ENCODE data around the gene PLOD3. TPM values are rescaled to one million over a fixed set of nuclear protein-coding genes. Genes with fewer than 3 reads are reported as not detected.

Gene PLOD3
- total and polyA plus RNA-seq, 2 donors (not counting 3 experiments of a cell fraction or from before 2014, with no cell fraction given): 143 to 170 TPM

DNA sequence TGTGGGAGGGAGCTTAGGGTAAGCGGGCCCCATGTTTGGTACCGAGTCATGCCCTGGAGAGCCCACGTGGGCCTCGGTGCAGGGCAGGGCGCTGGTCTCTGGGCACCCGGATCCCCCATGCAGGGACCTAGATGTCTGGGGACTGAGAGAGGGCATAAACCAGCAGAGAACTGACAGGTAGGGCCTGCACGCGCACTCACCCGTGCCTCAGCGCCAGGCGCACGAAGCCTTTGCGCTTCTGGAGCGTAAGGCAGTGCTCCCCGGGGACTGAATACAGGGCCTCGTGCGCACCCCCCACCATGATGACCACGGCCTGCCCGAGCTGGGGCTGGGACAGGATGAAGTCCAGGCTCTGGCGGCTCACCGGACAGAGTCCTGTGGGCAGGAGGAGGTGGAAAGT is 19.4 kb downstream of the PLOD3 start:
- peaks cover 23 to 27% of the 10 kb centered on the region in 2 experiments for H3K27me3 ChIP-seq (ENCODE audit: control insufficient read depth in 2 of 2, insufficient read depth in 2 of 2, low read length in 2 of 2)
- no peaks in the 10 kb centered on the region for H3K36me3 ChIP-seq (ENCODE audit: control insufficient read depth in 2 of 2, extremely low read depth in 1 of 2, insufficient read depth in 2 of 2, low read length in 2 of 2)
- intact Hi-C loops (cut with micrococcal nuclease): no loop called here
- BruUV-seq (replicated peaks): no TSS peak
- CTCF ChIA-PET: no interaction called here
- H3K79me2 ChIP-seq (ENCODE audit: control insufficient read depth, insufficient read depth, low read length): no peaks in the 10 kb centered on the region
- dilution Hi-C loops (cut with MboI; ENCODE audit: extremely low pct_ligation_motif_present, low sequenced_read_pairs): no loop called here
- FAIRE-seq (no peak), DNase-seq (ENCODE audit: low read depth, low spot score) (no peak)
- H3K9me1 ChIP-seq (replicated peaks; ENCODE audit: control insufficient read depth, extremely low read depth, insufficient read depth, low read length): no peaks in the 10 kb centered on the region
- H3K27ac ChIP-seq (ENCODE audit: insufficient read depth, low read depth, low read length): no peak overlapping the region
- H3K4me3 ChIP-seq (replicated peaks in 1 of 3; ENCODE audit: insufficient read depth in 1 of 3, low read depth in 1 of 3, low read length in 3 of 3): no peak overlapping the region
- H4K20me1 ChIP-seq (replicated peaks; ENCODE audit: control insufficient read depth, extremely low read depth, insufficient read depth, low read length): no peaks in the 10 kb centered on the region
- H3K9me3 ChIP-seq (replicated peaks; ENCODE audit: control insufficient read depth, insufficient read depth, low read length): no peaks in the 10 kb centered on the region
- no peak overlapping the region for H3K9ac ChIP-seq (replicated peaks; ENCODE audit: extremely low read depth, insufficient read depth, low read length)
- H3K4me1 ChIP-seq (ENCODE audit: control insufficient read depth, extremely low read depth, insufficient read depth, low read length): peaks cover 5% of the 10 kb centered on the region
- no peak overlapping the region for H2AFZ ChIP-seq (ENCODE audit: low read depth, low read length)
- POLR2A ChIA-PET: no interaction called here
- no peak overlapping the region for H3K4me2 ChIP-seq (ENCODE audit: insufficient read depth, low read length)
- TF ChIP-seq GATA2 (IDR thresholded peaks at IDR 0.05; ENCODE audit: insufficient read depth, insufficient read length, low read depth, low read length) (no peak), POLR2A (IDR thresholded peaks at IDR 0.05; ENCODE audit: low read depth, low read length) (no peak), JUN (IDR thresholded peaks at IDR 0.05; ENCODE audit: borderline replicate concordance, insufficient read depth, insufficient read length, low read depth) (no peak), MYC (IDR thresholded peaks at IDR 0.05; ENCODE audit: low read depth, low read length) (no peak), POLR2AphosphoS5 (IDR thresholded peaks at IDR 0.05; ENCODE audit: insufficient read depth, low read depth, low read length) (no peak), FOS (IDR thresholded peaks at IDR 0.05; ENCODE audit: borderline replicate concordance, insufficient read depth, low read length) (no peak), EZH2 (IDR thresholded peaks at IDR 0.05; ENCODE audit: borderline replicate concordance, low read depth, low read length, severe bottlenecking) (no peak)
- TF ChIP-seq, protein P1, sequence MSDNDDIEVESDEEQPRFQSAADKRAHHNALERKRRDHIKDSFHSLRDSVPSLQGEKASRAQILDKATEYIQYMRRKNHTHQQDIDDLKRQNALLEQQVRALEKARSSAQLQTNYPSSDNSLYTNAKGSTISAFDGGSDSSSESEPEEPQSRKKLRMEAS (IDR thresholded peaks at IDR 0.05; ENCODE audit: insufficient read depth, insufficient read length): no peak
- TF ChIP-seq, protein P2, sequence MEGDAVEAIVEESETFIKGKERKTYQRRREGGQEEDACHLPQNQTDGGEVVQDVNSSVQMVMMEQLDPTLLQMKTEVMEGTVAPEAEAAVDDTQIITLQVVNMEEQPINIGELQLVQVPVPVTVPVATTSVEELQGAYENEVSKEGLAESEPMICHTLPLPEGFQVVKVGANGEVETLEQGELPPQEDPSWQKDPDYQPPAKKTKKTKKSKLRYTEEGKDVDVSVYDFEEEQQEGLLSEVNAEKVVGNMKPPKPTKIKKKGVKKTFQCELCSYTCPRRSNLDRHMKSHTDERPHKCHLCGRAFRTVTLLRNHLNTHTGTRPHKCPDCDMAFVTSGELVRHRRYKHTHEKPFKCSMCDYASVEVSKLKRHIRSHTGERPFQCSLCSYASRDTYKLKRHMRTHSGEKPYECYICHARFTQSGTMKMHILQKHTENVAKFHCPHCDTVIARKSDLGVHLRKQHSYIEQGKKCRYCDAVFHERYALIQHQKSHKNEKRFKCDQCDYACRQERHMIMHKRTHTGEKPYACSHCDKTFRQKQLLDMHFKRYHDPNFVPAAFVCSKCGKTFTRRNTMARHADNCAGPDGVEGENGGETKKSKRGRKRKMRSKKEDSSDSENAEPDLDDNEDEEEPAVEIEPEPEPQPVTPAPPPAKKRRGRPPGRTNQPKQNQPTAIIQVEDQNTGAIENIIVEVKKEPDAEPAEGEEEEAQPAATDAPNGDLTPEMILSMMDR (IDR thresholded peaks at IDR 0.05; ENCODE audit: extremely low read depth in 1 of 2, insufficient read depth in 1 of 2, low read depth in 1 of 2, low read length in 2 of 2): no peak
